Muscle of arm (tissue), 12 donors: ENCODE results near the gene FAM171A2. TPM values are rescaled to one million over a fixed set of nuclear protein-coding genes. Genes with fewer than 3 reads are reported as not detected.

Experiments
- DNase-seq: peaks from one replicate; pipeline ENCODE4 v3.0.0-alpha.2; 2013
- polyA plus RNA-seq, 12 donors: library from polyadenylated mRNA; unstranded; fragments of 120-200 nt; gene quantifications; one replicate each; pipeline ENCODE4 v1.2.1, GENCODE V29; 2013; ENCODE audit not compliant: insufficient read length in 12 of 12

FAM171A2 gene
- polyA plus RNA-seq, 12 donors = 34.7 to 120 (median 69.4) TPM; not detected in 1

DNA sequence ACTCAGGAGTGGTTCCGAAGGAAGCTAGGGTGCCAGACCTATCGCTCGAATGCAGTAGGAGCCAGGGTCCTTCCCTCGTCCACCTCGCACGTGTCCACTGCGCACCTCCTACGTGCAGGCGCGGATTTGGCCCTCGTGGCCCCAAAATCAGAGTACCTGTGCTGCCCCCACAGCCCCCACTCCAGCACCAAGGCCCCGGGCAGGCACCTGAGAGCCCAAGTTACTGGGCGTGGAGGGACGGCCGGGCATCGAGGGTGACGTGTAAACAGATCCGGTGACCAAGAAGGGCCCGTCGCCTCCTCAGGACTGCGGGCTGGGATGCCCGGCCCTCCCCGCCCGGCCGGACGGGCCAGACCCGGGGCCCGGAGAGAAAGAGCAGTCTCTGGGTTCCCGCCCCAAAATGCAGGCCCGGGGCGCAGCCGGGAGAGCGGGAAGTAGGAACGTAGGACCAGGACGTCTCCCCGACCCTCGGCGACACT, 39.5 kb downstream of the FAM171A2 start:
- no peak for DNase-seq

GRCh38 chr17:44323359-44324091, 40.1 kb downstream of the FAM171A2 start:
- no peak for DNase-seq

- DNase-seq = no peak
Measured at GRCh38 chr17:44322236-44322895, 41.3 kb downstream of the FAM171A2 start.

GRCh38 chr17:44321246-44322120, 42.2 kb downstream of the FAM171A2 start:
- no peak for DNase-seq

GRCh38 chr17:44320066-44320465, 43.6 kb downstream of the FAM171A2 start:
- no peak for DNase-seq

DNA sequence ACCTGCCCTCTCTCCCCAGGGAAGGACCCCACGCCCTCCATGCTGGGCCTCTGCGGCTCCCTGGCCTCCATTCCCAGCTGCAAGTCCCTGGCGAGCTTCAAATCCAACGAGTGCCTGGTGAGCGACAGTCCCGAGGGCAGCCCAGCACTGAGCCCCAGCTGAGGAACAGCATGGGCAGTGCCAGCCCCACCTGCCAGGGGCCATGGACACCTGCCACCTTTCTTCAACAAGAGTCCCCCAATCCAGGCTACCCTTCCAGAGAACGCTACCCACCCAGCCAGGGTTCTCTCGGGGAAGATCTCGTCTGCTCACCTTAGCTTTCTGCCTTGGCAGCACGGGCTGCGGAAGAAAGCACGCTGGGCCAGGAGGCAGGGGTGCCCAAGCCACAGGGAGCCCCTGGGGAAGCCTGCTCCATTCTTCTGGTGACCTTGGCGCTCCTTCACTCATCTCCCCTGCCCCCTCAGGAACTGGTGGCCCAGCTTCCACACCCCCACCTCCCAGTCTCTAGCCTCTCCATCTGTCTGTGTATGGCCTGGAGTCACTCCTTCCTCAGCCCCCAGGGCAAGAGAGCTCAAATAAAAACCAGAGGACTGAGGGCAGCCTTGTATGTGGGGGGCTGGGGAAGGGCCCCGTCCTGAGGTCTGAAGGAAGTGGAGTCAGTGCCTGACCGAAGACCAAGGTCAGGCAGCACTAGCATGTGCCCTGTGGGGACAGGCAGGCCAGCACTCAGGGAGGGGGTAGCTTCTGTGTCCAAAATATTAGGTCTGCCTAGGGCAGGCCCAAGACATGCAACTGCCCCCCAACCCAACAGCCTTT, 45.4 kb downstream of the FAM171A2 start:
- no peak for DNase-seq

- DNase-seq = no peak
Measured at GRCh38 chr17:44317545-44317944, 46.1 kb downstream of the FAM171A2 start.

DNA sequence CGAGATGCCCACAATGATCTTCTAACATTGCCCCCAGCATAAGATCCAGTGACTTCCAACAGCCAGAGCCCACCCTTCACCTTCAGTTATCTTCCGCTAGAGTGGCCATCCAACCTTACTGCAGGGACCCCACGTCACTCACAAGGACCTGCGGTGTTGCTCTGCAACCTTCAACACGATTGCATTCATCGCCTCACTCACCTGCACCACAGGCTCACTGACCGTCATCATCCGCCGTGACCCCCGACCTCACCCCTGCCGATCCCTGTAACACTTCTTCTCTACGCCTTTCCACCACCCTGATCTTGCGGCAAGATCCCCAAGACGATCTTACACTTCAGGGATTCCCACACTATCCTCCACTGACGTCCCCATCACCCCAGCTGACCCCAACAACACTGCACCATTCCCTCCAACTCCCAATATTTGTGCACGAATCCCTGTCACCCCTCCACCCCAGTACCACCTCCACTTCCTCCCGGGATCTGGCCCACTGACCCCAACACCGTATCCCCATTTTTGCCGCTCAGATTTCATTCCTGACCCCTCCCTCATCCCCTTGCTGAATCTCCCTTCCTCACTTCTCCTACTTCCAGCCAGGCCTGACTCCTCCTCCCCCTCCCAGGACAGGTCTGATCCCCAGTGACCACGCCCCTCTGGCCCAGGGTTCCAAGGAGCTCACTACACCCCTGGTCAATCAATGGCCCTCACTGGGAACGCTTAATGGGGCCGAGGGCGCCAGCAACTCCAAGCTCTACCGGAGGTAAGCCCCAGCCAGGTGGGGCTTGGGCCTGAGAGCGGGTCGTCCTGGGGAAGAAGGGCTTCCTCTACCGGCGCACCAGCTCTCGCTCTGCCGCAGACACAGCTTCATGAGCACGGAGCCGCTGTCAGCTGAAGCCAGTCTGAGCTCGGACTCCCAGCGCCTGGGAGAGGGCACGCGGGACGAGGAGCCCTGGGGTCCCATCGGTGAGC, 47.6 kb downstream of the FAM171A2 start:
- DNase-seq = no peak

GRCh38 chr17:44314869-44315661, 48.6 kb downstream of the FAM171A2 start:
- DNase-seq = no peak

GRCh38 chr17:44314524-44314868, 49.2 kb downstream of the FAM171A2 start:
- DNase-seq = no peak

- no peak for DNase-seq
Measured at GRCh38 chr17:44314031-44314430, 49.6 kb downstream of the FAM171A2 start.

- DNase-seq = no peak
Measured at GRCh38 chr17:44312396-44313104, 51.1 kb downstream of the FAM171A2 start.

DNA sequence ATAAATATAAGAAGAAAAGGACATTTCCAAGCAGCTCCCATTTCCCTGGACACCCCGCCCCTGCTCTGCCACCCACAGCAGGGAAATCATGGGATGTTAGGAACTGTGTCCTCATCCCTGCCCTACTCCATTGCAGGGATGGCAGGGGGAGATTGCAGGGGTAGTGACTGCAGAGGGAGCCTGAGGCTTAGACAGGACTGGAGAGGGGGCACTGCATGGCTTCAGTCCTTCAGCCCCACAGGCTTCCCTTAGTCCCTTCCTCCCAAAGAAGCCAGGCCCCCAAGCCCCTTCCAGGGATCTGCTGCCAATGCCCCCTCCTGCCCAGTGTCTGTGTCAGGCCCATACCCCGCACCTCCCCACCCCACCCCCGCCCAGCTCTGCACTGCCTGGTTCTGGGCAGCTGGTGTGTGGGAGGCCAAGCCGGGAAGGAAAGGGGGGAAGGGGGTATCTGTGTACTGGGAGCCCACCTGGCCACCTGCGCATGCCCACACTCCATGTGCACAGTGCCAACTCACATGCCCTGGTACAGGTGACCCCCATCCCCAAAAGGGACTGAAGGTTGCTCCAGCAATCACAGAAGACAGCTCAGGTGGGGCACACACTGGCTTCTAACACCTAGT, 52.0 kb downstream of the FAM171A2 start:
- DNase-seq = no peak

- no peak for DNase-seq
Measured at GRCh38 chr17:44310609-44311376, 52.9 kb downstream of the FAM171A2 start.

DNA sequence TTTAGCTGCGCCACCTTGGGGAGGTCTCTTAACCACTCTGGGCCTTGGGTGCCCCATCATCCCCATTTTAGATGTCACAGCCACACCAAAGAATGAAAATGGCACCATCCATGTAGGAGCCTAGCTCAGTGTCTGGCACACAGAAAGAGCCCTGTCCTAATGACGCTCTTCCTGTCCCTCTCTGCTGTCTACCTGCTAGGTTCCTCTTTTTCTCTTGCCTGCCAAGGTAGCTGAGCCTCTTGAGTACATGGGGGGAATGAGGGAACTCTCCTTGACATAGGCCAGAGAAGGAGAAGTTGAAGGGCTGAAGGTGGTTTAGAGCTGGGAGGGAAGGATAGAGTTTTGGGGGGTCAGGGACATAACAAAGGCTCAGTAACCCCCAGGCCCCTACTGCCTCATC, 53.5 kb downstream of the FAM171A2 start:
- no peak for DNase-seq

- no peak for DNase-seq
Measured at GRCh38 chr17:44309472-44309871, 54.2 kb downstream of the FAM171A2 start.

DNA sequence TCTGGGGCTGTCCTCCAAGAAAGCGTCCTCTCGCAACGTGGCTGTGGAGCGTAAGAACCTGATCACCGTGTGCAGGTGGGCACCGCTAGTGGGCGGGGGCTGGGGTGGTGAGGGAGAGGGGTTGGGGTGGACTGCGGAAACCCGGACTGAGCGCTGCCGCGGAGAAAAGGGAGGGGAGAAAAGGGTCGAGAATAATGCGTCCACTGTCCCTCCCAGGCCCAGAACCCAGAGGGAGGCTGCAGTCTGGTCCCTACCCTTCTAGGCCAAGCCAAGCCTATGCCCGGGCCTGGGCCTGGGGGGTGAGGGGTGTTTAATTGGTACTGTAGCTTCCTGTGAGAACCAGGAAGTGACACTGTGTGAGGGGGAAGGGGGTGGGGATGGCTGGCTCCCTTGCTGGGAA, 54.8 kb downstream of the FAM171A2 start:
- no peak for DNase-seq
